ENCODE data around the gene MYRIP.
"Not testable (repeated sequence)": the region's sequence is repeated elsewhere in the genome, so short reads cannot be mapped to it uniquely, and the experiment has no call there.

Gene MYRIP

GRCh38 chr3:39977058-39977794 is 167.8 kb downstream of the MYRIP start:
- no peak for DNase-seq

GRCh38 chr3:39978308-39978707 is 168.9 kb downstream of the MYRIP start:
- DNase-seq: no peak

- no peak for DNase-seq
Measured at GRCh38 chr3:39980058-39980457, 170.6 kb downstream of the MYRIP start.

GRCh38 chr3:39980781-39981180 is 171.4 kb downstream of the MYRIP start:
- DNase-seq: no peak

- no peak for DNase-seq
Measured at GRCh38 chr3:39981547-39982184, 172.3 kb downstream of the MYRIP start.

- DNase-seq: no peak
Measured at GRCh38 chr3:39982665-39983357, 173.4 kb downstream of the MYRIP start.

- DNase-seq: no peak
Measured at GRCh38 chr3:39989746-39990145, 180.3 kb downstream of the MYRIP start.

- no peak for DNase-seq
Measured at GRCh38 chr3:39990532-39990931, 181.1 kb downstream of the MYRIP start.

GRCh38 chr3:40008796-40009195 is 199.4 kb downstream of the MYRIP start:
- DNase-seq: no peak

GRCh38 chr3:40009991-40010390 is 200.6 kb downstream of the MYRIP start:
- DNase-seq: no peak

- no peak for DNase-seq
Measured at GRCh38 chr3:40012381-40012780, 203.0 kb downstream of the MYRIP start.

GRCh38 chr3:40016391-40016790 is 207.0 kb downstream of the MYRIP start:
- no peak for DNase-seq

- no peak for DNase-seq
Measured at GRCh38 chr3:40018369-40018768, 209.0 kb downstream of the MYRIP start.

GRCh38 chr3:40019376-40019775 is 210.0 kb downstream of the MYRIP start:
- DNase-seq: no peak

- DNase-seq: no peak
Measured at GRCh38 chr3:40020689-40021088, 211.3 kb downstream of the MYRIP start.

- no peak for DNase-seq
Measured at GRCh38 chr3:40021338-40021737, 211.9 kb downstream of the MYRIP start.

GRCh38 chr3:40022297-40022827 is 213.0 kb downstream of the MYRIP start:
- no peak for DNase-seq

GRCh38 chr3:40024526-40024925 is 215.1 kb downstream of the MYRIP start:
- no peak for DNase-seq

- not testable (repeated sequence) for DNase-seq
Measured at GRCh38 chr3:40025892-40026291, 216.5 kb downstream of the MYRIP start.

GRCh38 chr3:40035177-40035576 is 225.8 kb downstream of the MYRIP start:
- DNase-seq: no peak

- no peak for DNase-seq
Measured at GRCh38 chr3:40037582-40037981, 228.2 kb downstream of the MYRIP start.

GRCh38 chr3:40042752-40043443 is 233.5 kb downstream of the MYRIP start:
- DNase-seq: no peak

GRCh38 chr3:40043444-40043755 is 234.0 kb downstream of the MYRIP start:
- DNase-seq: no peak

All from stimulated activated naive CD4-positive, alpha-beta T cell (primary cell).